GM18505 (cell line): ENCODE data around the gene NAA25.
"Not testable (repeated sequence)": the region's sequence is repeated elsewhere in the genome, so short reads cannot be mapped to it uniquely, and the experiment has no call there.

Experiments
- ATAC-seq: cut with Tn5 transposase; IDR thresholded peaks from one replicate; pipeline ENCODE4 v1.9.1; 2021; ENCODE audit not compliant: unreplicated experiment
- POLR2A ChIP-seq: IDR thresholded peaks from 4 replicates; pipeline ENCODE4 v1.6.1; 2011; ENCODE audit warnings: borderline replicate concordance; ENCODE audit not compliant: insufficient read depth, insufficient read length; ENCODE audit errors: extremely low read depth

Gene NAA25

DNA sequence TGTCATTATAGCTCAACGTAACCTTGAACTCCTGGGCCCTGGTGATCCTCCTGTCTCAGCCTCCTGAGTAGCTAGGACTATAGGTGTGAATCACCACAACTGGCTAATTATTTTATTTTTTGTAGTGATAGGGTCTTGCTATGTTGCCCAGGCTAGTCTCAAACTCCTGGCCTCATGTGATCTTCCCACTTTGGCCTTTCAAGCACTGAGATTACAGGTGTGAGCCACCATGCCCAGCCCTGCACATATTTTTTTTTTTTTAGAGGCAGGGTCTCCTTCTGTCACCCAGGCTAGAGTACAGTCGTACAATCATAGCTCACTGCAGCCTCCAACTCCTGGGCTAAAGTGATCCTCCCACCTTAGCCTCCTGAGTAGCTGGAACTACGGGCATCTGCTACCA lies 104.5 kb downstream of the NAA25 start:
- no peak for TF ChIP-seq POLR2A
- ATAC-seq: no peak

GRCh38 chr12:112001576-112001975 lies 107.0 kb downstream of the NAA25 start:
- no peak for ATAC-seq
- no peak for TF ChIP-seq POLR2A

DNA sequence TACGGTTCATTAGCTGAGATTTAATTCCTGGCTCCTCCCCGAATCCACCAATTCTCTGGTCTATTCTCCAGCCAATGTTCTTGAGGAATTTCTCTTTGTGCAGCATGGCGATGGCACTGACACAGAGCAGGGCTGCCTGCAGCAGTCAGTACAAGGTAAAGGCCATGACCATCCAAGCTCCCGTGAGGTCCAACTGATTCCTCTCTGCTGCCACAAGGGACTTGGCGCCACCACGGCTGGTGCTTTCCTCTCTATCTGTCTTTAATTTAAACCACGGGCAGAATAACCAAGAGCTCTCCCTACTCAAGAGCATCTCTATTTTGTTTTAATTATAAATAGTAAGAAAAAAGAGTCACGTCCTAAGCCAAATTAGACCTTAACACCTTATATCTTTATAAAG lies 107.8 kb downstream of the NAA25 start:
- ATAC-seq: no peak
- no peak for TF ChIP-seq POLR2A

DNA sequence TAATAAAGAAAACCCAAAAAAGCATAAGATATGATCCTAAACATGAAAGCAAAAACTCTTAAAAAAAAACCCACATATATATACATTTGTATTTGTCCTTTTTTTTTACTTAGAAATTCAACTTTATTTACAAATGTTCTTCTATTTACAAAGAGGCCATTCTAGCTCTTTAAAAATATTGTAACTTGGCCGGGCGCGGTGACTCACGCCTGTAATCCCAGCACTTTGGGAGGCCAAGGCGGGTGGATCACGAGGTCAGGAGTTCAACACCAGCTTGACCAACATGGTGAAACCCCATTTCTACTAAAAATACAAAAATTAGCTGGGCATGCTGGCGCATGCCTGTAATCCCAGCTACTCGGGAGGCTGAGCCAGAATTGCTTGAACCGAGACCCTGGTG lies 109.5 kb downstream of the NAA25 start:
- not testable (repeated sequence) for ATAC-seq

GRCh38 chr12:111998015-111998414 lies 110.6 kb downstream of the NAA25 start:
- TF ChIP-seq POLR2A: no peak
- no peak for ATAC-seq

GRCh38 chr12:111997300-111997699 lies 111.3 kb downstream of the NAA25 start:
- ATAC-seq: no peak
- no peak for TF ChIP-seq POLR2A

- no peak for TF ChIP-seq POLR2A
- no peak for ATAC-seq
Observed at GRCh38 chr12:111995782-111996480, 112.7 kb downstream of the NAA25 start.

DNA sequence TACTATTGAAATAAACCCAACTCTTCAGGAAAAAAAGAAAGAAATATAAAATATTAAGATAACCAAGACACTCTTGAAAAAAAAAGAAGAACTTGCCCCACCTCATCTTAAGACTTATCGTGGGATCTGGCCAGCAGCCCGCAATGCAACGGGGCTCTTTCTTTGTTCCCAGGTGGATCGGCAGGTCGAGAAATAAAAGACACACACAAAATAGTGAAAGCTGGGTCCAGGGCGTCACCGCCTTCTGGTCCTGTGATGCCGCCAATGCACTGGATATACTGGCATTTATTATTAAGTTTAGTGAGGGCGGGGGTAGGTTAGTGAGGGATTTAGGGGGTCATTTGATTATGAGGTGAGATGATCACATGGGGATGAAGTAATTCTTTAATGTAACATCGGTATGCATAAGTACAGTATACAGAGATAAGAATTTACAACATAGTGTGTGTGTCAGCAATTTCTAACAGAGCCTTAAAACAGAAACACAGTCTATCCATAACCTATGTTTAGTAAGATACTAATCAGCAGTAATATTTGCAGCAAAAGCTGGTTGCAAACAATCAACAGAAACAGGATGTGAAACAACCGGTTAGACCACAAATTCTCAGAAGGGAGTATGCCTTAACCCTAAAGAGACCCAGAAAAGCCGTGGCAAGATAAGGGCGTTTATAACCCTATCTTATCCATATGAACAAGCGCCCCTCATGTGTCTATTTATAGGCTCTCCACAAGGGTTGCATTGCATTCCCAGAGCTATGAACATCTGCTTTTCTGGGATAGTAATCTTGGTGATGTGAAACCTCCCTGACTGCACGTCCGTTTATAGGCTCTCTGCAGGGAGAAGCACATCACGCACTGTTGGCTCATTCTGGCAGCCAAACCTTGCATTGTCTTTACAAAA lies 114.1 kb downstream of the NAA25 start:
- not testable (repeated sequence) for ATAC-seq

GRCh38 chr12:111993292-111994150 lies 115.1 kb downstream of the NAA25 start:
- peak; percentile 53 for ATAC-seq
- TF ChIP-seq POLR2A: no peak

- no peak for ATAC-seq
- no peak for TF ChIP-seq POLR2A
Observed at GRCh38 chr12:111992464-111992863, 116.1 kb downstream of the NAA25 start.

DNA sequence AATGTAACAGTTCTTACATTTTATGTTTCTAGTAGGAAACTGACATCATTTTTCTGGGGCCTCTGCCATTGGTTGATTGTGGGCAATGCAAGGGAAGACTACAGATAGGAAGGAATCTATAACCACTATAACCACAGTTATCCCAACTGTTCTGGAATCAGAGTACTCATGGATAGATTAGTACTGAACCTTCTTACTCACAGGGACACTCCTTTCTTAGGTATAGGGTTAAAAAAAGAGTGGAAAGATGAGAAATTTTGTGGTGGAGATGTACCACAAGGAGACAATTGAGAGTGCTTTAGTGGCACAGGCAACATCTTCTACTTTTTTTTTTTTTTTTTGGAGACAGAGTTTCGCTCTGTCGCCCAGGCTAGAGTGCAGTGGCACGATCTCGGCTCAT lies 116.6 kb downstream of the NAA25 start:
- ATAC-seq: no peak
- TF ChIP-seq POLR2A: no peak

- no peak for ATAC-seq
Observed at GRCh38 chr12:111991535-111991934, 117.0 kb downstream of the NAA25 start.

DNA sequence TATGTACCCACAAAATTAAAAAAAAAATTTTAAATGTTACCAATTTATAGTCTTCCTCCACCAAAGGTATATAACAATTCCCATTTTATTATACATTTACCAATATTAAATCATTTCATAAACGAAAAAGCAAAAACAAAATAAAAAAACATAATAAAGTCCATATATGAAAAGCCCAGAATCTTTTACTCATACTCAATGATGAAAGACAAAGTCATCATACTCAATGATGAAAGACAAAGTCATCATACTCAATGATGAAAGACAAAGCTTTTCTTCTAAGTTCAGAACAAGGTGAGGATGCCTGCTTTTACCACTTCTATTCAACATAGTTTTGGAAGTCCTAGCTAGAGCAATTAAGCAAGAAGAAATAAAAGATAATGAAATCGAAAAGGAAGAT lies 123.8 kb downstream of the NAA25 start:
- no peak for TF ChIP-seq POLR2A

More at GRCh38 chr12:111991535-111991934, 117.0 kb downstream of the NAA25 start:
- no peak for TF ChIP-seq POLR2A

More for the DNA sequence above, 123.8 kb downstream of the NAA25 start:
- ATAC-seq: no peak
